Measurements from ENCODE around the gene ADARB1. TPM values are rescaled to one million over a fixed set of nuclear protein-coding genes. Genes with fewer than 3 reads are reported as not detected.

Gene ADARB1
- total and polyA plus RNA-seq, 2 of the 4 experiments (the other 2 are of a cell fraction), result 39.8 to 47.3 TPM

DNA sequence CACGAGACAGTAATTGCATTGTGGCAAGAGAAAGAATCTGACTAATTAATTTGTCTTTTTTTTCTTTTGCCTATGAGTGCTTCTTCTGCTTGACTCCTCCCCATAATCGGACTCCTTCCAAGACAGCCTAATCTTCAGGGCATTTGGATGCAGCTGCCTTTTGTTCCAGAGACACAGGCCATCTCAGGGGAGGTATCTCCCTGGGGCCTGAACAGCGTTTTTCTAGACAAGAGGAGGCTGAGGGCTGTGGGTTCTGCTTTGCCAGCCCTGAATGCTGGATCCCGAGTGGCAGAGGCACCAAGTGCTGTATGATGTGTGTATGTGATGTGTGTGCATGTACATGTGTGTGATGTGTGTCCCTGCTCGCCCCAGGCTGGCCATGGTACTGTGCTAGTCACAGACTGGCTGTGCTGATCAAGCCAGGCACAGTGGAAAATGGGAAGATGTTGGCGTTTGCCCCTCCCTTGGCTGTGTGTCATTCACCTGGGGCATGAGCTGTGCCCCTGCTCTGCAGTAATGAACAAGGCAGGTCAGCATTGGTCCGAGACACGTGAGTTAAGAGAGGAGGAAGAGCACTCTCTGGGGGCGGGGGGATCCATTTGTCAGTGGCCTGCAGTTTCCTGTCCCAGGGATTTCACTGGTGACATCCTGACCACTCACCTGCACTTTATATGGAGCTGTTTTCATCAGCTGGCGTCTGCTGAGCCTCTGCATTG is 77.2 kb downstream of the ADARB1 start:
- Histone ChIP-seq H2BK120ac (ENCODE audit: low read depth, low read length) (no peak overlapping the region), H2AFZ (replicated peaks; ENCODE audit: low read length, poor library complexity) (peak overlapping the region; percentile 2), H3K56ac (ENCODE audit: extremely low read depth, insufficient read depth, low read length) (no peak overlapping the region), H4K91ac (ENCODE audit: insufficient read depth, low read depth, low read length) (no peak overlapping the region), H3K4me2 (ENCODE audit: low read depth, low read length) (no peak overlapping the region), H3K27ac (ENCODE audit: insufficient read depth, low read length) (peak overlapping the region; percentile 6; the same call in 1 of the 2 replicates), H3K36me3 (ENCODE audit: control insufficient read depth, insufficient read depth, low read length) (peaks cover 51% of the 10 kb centered on the region), H4K20me1 (ENCODE audit: insufficient read depth, low read length) (peaks cover 80% of the 10 kb centered on the region), H3K9ac (ENCODE audit: low read depth, low read length) (no peak overlapping the region), H3K9me1 (ENCODE audit: insufficient read depth, low read length) (peaks cover 25% of the 10 kb centered on the region), H3K79me1 (ENCODE audit: low read depth in 1 of 2, low read length in 2 of 2) (peaks cover 40 to 79% of the 10 kb centered on the region in 2 experiments), H4K5ac (ENCODE audit: low read depth, low read length) (no peak overlapping the region), H2BK15ac (ENCODE audit: low read depth, low read length) (no peak overlapping the region), H3K14ac (replicated peaks; ENCODE audit: low read depth, low read length) (no peak overlapping the region), H2AK9ac (replicated peaks; ENCODE audit: low read depth, low read length, poor library complexity) (no peak overlapping the region), H2BK20ac (ENCODE audit: low read depth, low read length) (no peak overlapping the region), H2AK5ac (ENCODE audit: low read depth, low read length) (peak overlapping the region; percentile 32; the same call in 1 of the 2 replicates), H4K8ac (ENCODE audit: low read depth in 2 of 2, low read length in 2 of 2) (peak overlapping the region; percentile 8 to 39; a peak in 1 of 4 replicates), H2BK5ac (ENCODE audit: low read depth, low read length, poor library complexity, severe bottlenecking) (peak overlapping the region; percentile 14), H3K4me1 (ENCODE audit: control insufficient read depth, insufficient read depth, low read length) (peaks cover 20% of the 10 kb centered on the region), H3K18ac (ENCODE audit: low read depth, low read length) (no peak overlapping the region; the same call in 1 of the 2 replicates), H3K27me3 (ENCODE audit: control insufficient read depth, insufficient read depth, low read length) (no peaks in the 10 kb centered on the region), H3K9me3 (ENCODE audit: control insufficient read depth, insufficient read depth, low read length) (no peaks in the 10 kb centered on the region), H3K4ac (ENCODE audit: low read depth, low read length) (peak overlapping the region; percentile 14; the same call in 1 of the 2 replicates), H3K23ac (ENCODE audit: low read depth, low read length) (no peak overlapping the region), H3K4me3 (ENCODE audit: insufficient read depth, low read depth, low read length) (no peak overlapping the region)
- in situ Hi-C loops (cut with MboI; ENCODE audit: low sequenced_read_pairs), result no loop called here
- ChIA-PET CTCF (no interaction called here), POLR2A (ENCODE audit: unreplicated experiment) (no interaction called here)
- 100% methylated on average over 1 of the region's 10 CpGs; no CpG with 5 or more reads in 1 of the 2 experiments for WGBS, 2 experiments (ENCODE audit: extremely low coverage in 2 of 2, insufficient read length in 1 of 2)
- no TSS peak for BruUV-seq (replicated peaks)
- ATAC-seq (ENCODE audit: low read depth) (0 out of 2 replicates have a peak, but pooled peaks have one; percentile 12), DNase-seq (no peak)
- TF ChIP-seq RFX5 (IDR thresholded peaks at IDR 0.05; ENCODE audit: low read depth, low read length) (no peak), CHD1 (IDR thresholded peaks at IDR 0.05; ENCODE audit: low read depth, low read length) (no peak)
- TF ChIP-seq, protein P1, sequence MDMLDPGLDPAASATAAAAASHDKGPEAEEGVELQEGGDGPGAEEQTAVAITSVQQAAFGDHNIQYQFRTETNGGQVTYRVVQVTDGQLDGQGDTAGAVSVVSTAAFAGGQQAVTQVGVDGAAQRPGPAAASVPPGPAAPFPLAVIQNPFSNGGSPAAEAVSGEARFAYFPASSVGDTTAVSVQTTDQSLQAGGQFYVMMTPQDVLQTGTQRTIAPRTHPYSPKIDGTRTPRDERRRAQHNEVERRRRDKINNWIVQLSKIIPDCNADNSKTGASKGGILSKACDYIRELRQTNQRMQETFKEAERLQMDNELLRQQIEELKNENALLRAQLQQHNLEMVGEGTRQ (IDR thresholded peaks at IDR 0.05; ENCODE audit: low read depth, low read length), result no peak
- intact Hi-C loops (cut with micrococcal nuclease), result no loop called here
- dilution Hi-C loops (cut with HindIII; ENCODE audit: low sequenced_read_pairs, unreplicated experiment), result no loop called here

All from IMR-90 (cell line).